Mesenteric fat pad (tissue), 1 donor: ENCODE results near the gene KRT4. TPM values are rescaled to one million over a fixed set of nuclear protein-coding genes. Genes with fewer than 3 reads are reported as not detected.
"Not testable (repeated sequence)": the region's sequence is repeated elsewhere in the genome, so short reads cannot be mapped to it uniquely, and the experiment has no call there.

Experiments used
- DNase-seq: peaks from one replicate; pipeline ENCODE4 v3.0.0-alpha.2; 2020; ENCODE audit warnings: low spot score
- total RNA-seq: library from RNA; stranded (reverse); fragmentation: NEBNext Ultra II Directional; extraction: Animal tissue kit (Norgen Biotek cat#: 25700); gene quantifications from one replicate; pipeline ENCODE4 v1.2.1, GENCODE V29; 2021
- donor health status: DM: yes; HTN: yes; CAD: no.

KRT4 gene
- total RNA-seq, 1 donor from 2014 or later: not detected

DNA sequence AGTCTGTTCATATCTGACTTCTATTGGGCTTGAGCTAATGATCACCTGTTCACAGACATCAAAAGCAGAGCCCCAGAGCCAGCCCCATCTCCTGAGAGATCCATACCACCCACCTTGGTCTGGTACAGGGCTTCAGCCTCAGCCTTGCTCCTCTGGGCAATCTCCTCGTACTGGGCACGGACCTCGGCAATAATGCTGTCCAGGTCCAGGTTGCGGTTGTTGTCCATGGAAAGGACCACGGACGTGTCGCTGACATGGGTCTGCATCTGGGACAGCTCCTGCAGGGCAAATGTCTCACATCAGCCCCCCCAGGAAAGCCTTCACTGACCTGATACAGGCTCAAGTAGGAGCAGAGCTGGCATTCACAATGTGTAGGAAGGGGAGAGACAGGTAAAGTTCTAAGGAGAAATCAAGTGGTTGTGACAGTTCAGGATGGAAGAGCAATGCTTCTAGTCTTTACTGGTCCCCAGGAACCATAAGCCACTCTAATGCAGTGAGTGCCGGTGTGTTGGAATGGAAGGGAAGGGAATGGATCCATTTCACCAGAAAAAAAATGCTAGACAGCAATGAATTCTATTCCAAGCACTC is 5.2 kb downstream of the KRT4 start:
- DNase-seq: no peak

DNA sequence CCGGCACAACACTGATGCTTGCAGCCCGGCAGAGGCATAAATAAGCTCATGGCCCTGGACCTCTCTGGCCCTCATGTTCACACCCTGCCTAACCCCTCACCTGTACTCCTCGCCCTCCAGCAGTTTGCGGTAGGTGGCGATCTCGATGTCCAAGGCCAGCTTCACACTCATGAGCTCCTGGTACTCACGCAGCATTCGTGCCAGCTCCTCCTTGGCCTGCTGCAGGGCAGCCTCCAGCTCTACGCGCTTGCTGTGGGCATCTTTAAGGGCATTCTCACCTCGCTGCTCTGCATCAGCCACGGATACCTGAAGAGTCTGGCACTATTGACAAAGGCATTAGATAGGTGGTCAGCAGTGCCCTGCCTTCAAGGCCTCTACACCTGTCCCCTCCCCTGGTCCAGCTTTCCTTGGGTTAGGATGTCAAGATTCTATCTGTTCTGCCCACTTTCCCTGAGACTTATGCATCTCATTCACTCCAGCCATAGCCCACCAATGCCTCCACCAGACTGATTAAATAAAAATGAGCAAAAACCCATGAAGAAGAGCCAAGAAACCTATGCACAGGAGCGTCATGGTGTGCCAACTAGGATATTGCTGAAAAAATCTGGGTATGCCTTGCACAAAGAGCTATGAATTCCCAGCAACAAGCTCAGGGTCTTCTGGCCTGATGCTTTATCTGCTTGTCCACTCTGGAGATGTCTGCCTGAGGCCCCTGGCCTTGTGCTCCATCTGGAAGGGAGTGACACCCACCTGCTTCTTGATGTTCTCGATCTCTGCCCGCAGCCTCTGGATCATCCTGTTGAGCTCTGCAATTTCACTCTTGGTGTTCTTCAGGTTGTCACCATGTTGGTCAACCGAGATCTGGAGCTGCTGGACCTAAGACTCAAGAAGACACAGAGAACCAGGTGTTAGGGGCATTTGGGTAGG is 6.1 kb downstream of the KRT4 start:
- DNase-seq: no peak

DNA sequence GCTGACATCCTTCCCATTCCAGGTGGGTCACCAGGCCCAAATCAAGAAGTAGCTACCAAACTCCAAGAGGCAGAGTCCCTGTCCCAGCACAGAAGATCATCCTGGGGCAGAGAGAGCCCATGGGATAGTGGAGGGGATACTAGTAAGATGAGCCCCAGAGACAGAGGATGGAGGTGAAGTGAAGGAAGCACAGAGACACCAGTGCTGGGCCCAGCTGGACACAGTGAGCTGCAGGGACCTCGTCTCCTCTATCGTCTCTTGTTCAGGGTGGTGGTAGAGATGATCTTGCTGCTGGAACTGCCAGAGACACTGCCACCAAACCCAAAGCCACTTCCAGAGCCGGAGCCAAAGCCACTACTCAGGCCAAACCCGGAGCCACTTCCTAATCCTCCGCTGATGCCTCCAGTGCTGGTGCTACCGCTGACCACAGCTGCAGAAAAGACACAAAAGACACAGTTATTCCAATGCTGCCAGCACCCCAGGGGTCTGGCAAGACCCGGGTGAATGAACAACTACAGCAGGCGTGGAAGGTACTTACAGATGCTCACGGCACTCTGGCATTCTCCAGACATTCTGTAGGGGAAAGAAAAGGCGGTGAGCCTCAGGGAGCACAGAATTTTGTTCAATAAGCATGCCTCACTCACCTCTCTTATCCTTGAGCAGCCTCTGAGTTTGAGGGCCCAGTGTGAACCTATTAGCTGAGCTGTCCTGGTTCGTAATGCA is 6.9 kb downstream of the KRT4 start:
- no peak for DNase-seq

DNA sequence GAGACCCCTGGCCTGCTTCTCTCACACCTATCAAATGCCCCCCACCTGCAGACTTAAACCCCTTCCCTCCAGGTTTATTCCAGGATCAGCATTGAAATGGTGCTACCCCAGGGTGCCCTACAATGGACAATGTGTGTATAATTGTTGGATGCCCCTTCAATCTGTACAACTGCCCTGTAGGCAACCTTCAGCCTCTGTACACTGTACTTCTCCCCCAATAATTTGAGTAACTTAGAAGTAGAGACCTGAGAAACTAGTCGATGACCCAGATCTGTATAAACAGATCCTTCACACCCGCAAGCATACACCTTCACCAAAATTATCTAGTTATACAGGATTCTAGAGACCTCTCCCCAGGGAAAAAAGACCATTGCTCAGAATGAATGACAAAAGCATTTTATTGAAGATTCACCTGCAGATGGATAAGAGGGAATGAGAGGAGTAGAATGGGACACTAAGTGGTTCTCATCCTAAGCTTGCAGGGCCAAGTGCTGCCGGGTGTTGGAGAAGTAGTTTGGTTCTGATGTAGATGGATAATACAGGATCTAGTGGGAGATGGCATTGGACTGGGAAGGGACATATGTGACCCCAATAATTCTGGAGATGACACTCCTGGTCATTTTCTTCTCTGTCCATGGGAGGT is 7.6 kb downstream of the KRT4 start:
- DNase-seq: no peak

DNA sequence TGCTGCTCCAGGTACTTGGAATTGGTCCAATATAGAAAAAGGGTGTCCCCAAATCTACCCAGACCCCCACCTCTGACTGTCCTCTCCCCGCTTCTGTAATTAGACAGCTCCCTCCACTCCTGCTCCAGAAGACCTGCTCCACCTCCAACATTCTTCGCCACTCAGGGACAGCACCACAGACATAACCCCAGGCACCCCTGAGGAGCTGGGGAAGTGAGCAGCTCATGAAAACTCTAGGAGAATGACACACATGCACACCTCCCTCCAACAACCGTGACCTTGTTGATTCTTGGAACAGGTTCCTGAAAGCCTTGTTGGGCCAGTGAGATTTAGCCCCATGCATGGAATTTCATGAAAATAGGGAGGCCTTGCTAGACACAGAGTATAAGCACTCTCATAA is 8.2 kb downstream of the KRT4 start:
- no peak for DNase-seq

DNA sequence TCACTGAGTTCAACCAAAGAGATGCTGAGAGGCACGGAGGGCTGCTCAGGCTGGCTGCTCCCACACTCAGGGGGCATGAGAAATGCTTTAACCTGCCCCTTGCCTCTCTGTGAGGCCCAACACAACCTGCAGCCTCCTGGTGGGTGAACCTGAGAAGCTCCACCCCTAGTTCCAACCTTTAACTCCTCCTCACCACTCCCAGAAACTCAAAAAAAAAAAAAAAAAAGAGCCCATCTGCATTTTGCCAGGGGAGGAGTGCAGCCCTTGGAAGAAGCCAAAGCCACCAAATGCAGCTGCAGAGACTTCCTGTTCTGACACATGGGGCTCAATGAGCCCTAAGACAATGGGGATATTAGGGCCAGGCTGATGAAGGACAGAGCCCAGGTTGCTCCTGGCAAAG is 8.9 kb downstream of the KRT4 start:
- no peak for DNase-seq

DNA sequence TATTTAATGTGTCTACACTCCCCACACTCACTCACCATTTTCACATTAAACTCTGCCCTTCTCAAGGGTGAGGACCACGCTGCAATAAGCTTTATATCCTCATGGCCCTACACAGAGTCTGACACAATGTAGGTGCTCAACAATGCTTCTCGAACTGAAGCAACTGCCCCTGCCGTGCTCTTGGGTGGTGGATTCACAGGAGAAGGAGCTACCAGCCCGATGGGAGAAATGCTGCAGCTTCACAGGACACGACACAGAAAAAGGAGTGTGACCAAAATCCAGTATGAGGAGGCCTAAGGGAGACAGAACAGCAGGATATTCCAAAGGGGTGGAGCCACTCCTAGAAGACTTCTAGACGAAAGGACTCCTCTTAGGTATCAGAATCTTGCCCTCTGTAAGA is 11.5 kb downstream of the KRT4 start:
- DNase-seq: no peak

DNA sequence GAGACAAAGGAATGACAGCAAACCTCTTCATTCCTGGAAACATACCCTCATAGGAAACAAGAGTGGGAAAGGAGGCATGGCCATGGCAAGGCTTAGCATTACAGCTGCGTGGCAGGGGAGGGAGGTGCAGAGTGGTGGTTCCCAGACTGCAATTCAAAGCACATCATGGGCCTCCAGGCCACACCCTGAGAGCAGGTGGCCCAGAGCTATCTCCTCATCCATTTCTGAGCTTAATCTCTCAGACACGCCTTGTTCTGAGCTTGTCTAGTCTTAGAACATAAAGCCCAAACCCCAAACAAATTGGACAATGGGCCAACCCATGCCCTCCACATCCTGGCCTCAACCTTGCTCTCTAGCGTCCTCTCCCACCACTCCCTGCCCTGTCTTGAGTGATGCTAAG is 12.1 kb downstream of the KRT4 start:
- DNase-seq: no peak

DNA sequence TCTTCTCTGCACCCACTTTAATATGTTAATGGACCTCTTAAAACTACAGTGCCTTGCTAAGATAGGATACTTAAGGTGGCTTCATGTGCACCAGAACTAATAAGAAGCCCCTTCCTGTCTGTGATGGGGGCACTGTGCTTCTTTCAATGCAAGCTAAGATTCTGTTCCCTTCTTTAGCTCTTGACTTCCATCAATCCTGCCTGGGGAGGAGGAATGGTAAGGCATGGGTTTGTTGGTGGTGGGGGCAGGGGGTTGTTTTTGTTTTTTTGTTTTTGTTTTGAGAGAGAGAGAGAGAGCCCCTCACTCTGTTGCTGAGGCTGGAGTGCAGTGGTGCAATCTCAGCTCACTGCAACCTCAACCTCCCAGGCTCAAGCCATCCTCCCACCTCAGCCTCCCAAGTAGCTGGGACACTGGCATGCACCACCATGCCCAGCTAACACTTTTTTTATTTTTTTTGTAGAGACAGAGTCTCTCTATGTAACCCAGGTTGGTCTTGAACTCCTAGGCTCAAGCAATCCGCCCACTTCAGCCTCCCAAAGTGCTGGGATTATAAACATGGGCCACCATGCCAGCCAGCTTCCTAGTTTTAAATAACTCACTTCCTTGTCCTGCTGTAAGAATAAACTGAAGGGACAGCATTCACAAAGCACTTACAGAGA is 13.5 kb downstream of the KRT4 start:
- DNase-seq: no peak

DNA sequence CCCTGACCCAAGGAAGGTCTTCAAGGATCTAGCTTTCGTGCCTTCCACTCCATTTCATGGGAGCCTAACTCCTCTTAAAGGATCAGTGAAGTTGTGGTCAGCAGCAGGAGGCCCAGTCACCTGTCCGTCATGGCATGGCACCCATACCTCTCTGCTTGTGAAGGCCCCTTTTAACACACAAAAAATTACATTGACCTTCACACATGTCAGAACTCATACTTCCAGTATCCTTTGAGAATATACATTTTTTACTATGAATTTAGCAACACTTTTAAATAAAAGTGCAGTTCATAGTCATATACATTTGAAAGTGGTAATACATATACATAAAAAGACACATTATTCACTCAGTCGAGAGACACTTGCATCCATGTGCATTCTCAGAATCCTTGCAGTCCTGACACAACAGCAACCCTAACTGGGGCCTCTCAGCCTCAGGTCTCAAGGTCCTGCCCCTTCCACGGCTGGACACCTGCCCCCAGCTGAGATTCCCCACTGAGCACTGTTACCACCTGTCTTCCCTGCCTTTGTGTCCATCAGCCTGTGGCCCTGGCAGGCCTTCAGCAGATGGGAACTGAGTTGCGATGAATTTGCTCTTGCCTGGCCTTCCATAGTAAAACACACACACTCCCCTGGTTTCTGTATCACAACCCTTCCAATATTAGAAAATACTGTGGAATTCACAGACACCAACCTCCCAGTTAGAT is 14.3 kb downstream of the KRT4 start:
- no peak for DNase-seq

DNA sequence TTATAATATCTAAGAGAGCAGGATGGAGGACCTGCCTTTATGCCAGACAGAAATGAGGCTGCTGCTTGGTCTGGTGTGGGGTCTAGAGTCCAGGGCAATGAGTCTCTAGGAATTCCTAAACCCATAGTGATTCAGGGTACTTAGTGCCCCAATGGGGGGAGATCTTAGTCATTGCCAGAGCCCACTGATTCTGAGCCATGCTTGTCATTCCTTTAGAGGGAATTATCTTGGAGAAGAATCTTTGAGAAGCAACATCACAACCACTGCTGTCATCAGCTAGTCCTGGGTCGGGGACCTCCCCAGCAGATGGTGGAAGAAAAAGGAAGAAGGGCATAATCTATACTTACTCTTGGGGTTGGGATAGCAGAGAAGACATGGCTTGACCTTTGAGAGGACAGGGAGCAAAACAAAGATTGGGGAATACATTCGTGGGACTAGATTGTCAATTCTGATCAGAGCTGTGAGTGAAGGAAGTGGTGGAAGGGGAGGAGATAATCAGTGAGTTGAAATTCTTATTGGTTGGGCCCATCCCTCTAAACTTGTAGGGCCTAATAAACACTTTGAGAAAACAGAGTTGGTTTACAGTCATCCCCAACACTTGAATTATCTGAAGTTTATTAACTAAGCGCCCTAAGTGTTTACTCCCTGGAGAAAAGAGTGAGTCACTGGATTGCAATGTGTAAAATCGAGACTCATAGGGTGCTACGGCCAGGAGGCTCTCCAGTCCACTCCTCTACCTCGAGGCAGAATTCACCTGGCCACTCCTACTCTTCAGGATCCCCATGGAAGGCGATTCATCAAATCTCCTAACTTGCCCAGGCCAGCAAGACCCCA is 15.0 kb downstream of the KRT4 start:
- DNase-seq: no peak

DNA sequence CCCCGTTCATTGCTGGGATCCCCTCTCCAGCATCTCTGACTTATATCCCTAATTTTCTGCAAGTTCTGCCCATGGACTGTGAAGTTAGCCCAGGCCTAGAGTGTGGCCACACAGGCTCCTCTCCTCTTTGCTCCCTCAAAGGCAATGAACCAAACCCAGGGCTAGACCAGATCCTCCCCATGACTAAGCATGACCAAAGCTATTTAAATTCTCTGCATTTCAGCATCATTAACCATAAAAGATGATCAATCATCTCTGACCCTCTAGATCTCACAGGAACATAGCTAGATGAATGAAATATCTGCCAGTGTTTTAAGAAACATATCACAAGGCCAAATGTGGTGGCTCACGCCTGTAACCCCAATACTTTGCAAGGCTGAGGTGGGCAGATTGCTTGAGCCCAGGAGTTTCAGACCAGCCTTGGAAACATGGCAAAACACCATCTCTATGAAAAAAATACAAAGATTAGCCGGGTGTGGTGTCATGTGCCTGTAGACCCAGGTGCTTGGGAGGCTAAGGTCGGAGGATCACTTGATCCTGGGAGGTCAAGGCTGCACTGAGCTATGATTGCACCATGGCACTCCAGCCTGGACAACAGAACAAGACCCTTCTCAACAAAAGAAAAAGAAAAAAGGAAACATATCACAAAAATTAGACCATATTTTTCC is 15.8 kb downstream of the KRT4 start:
- no peak for DNase-seq

DNA sequence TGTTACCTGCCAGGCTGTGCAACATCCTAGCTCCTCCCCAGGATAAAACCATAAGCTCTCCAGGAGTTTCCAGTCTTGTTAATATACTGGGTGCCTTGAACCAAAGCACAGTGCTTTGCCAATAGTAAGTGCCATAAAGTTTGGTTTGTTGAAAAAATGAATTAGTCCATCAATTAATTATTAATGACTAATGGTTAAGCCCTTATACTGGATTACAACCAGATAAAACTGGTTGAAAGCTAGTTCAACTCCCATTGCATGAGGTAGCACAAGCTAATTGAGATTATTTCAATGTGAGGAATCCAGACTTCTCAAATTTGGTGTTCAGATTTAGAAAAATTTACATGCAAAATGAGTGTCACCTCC is 16.4 kb downstream of the KRT4 start:
- no peak for DNase-seq

DNA sequence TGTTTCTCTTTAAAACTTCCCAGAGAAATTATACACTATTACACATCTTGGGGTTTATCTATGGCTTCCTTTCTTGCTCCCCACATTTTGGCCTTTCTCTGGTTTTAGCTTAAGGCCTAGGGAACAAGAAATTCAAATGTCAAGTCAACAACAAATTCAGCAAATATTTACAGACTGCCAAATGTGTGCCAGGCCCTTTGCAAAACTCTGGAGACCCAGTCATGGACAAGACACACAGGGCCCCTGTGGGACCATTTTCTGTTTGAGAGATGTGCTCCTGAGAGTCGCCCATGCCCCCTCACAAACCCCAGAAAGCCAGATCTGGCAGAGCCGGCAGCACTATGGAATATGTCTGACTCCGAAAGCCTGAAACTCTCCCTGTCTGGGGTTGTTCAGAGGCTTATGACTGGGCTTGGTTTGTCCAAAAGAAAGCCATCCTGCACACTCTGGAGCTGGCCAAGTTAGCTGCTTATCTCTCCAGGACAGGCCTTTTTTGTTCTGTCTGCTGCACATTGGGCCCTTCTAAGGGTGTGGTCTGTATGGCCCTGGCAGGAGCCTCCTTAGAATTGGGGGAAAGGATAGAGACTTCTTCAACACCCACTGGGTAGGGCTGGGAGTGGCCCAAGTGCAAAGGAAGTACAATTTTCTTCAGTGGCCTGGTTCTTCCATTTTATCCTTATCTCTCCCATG is 16.9 kb downstream of the KRT4 start:
- DNase-seq: no peak

DNA sequence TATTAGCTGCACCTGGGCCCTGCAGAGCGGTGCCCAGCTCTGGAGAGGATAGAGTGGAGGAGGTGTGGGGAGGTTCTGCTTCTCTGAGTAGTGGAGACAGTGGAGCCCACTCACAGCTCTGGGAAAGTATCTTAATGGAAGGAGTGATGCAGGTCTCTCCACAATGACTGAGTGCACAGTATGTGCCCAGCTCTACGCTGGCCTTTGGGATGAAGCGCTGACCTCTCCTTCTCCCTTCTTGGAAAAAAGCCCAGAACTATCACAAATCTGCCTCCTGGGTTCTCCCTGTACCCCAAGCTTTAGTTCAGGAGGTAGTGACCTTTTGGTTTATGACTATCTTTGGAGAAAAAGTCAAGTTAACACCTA is 17.5 kb downstream of the KRT4 start:
- DNase-seq: no peak

DNA sequence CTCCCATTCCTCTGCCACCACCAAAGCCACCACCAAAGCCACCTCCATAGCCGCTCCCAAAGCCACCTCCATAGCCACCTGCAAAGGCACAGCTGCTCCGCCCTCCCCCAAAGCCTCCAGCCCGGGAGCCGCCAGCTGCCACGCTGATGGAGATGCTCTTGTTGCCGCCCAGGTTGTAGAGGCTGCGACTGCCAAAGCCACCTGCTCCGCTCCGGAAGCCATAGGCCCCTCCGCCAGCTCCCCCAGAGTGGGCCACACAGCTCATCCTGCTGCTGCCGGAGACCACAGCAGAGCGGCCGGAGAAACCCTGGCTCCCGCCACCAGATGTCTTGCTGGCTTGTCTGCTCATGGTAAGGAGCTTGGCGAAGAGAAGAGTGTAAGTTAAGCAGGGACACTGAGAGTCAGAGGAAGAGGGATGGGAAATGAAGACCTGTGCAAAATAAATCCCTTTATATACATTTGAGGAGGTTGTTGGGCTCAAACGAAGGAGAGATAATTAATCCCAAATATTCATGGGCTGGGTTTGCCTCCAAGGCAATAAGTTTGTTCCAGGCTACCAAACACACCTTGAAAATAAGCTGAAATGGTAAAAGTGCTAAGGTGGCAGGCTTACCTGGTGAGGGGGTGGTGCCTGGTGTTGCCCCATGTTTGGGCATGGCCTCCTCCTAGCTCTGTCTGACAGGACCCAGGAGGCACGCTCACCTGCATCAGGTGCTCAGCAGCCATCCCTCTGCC is 18.1 kb downstream of the KRT4 start, which contains the start of gene KRT3:
TSS of gene KRT3 (minus strand) at position 424 of the 735 bp plus-strand sequence. CDS start at position 349, 75 bp downstream.
- DNase-seq: no peak

DNA sequence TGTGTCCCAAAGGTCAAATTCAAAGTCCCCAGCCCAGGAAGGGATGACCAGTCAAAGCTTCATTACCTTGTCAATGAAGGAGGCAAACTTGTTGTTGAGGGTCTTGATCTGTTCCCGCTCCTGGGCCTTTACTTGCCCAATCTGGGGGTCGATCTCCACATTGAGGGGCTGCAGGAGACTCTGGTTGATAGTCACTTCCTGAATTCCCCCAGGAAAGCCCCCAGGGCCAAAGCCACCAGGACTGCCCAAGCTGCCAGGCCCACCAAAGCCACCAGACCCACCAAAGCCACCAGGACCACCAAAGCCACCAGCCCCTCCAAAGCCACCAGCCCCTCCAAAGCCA is 18.6 kb downstream of the KRT4 start:
- DNase-seq: not testable (repeated sequence)
